HG03064 (cell line): ENCODE measurements around the gene EFNA4.
A peak's percentile ranks its signal among the peaks of the same experiment; 100 is the strongest.

Source experiments
- ATAC-seq: cut with Tn5 transposase; IDR thresholded peaks from one replicate; pipeline ENCODE4 v1.9.1; 2021; ENCODE audit warnings: low read depth; ENCODE audit not compliant: unreplicated experiment

Gene EFNA4

GRCh38 chr1:155084722-155085503 is 21.4 kb downstream of the EFNA4 start:
- peak; percentile 68 for ATAC-seq

- peak; percentile 17 for ATAC-seq
These were observed 22.1 kb downstream of the EFNA4 start for GRCh38 chr1:155085504-155086127.

- no peak for ATAC-seq
These were observed 22.7 kb downstream of the EFNA4 start for GRCh38 chr1:155086128-155086741.

- no peak for ATAC-seq
These were observed 23.5 kb downstream of the EFNA4 start for GRCh38 chr1:155086856-155087535.

- ATAC-seq = no peak
These were observed 27.8 kb downstream of the EFNA4 start for GRCh38 chr1:155091071-155092051.

- no peak for ATAC-seq
These were observed 28.6 kb downstream of the EFNA4 start for GRCh38 chr1:155092131-155092530.

- no peak for ATAC-seq
These were observed 29.1 kb downstream of the EFNA4 start for GRCh38 chr1:155092641-155093040.

GRCh38 chr1:155093911-155094621 is 30.5 kb downstream of the EFNA4 start:
- no peak for ATAC-seq

GRCh38 chr1:155094622-155094948 is 31.0 kb downstream of the EFNA4 start:
- no peak for ATAC-seq

GRCh38 chr1:155099331-155099730 is 35.8 kb downstream of the EFNA4 start:
- ATAC-seq = no peak

- no peak for ATAC-seq
These were observed 39.8 kb downstream of the EFNA4 start for GRCh38 chr1:155103325-155103724.

GRCh38 chr1:155104605-155105534 is 41.3 kb downstream of the EFNA4 start:
- ATAC-seq = no peak

GRCh38 chr1:155105604-155106011 is 42.1 kb downstream of the EFNA4 start:
- ATAC-seq = no peak

- no peak for ATAC-seq
These were observed 43.3 kb downstream of the EFNA4 start for GRCh38 chr1:155106862-155107261.

GRCh38 chr1:155107309-155108264 is 44.0 kb downstream of the EFNA4 start:
- ATAC-seq = no peak

GRCh38 chr1:155108296-155108695 is 44.8 kb downstream of the EFNA4 start:
- no peak for ATAC-seq

GRCh38 chr1:155110381-155110780 is 46.8 kb downstream of the EFNA4 start:
- ATAC-seq = no peak
